Keratinocyte (primary cell): ENCODE results near the gene PTTG1IP2.

Source experiments
- CTCF ChIP-seq, 3 experiments: IDR thresholded peaks in 1 of 3; conservative IDR thresholded peaks in 1 of 3; optimal IDR thresholded peaks in 1 of 3; 2 replicates in 2 of 3; 3 replicates in 1 of 3; pipeline versions ENCODE3 to v1.5.1; 2011; ENCODE audit warnings: low read length in 3 of 3, mild to moderate bottlenecking in 3 of 3, moderate library complexity in 2 of 3, control low read depth in 1 of 3, inconsistent platforms in 1 of 3; ENCODE audit not compliant: insufficient read depth in 2 of 3; ENCODE audit errors: extremely low read depth in 1 of 3
- EZH2 ChIP-seq: IDR thresholded peaks from one replicate; pipeline ENCODE4 v1.6.1; 2012; ENCODE audit warnings: inconsistent platforms, mild to moderate bottlenecking, low read length, moderate library complexity

- TF ChIP-seq CTCF (optimal IDR thresholded peaks at IDR 0.05 in 1 of 3, IDR thresholded peaks at IDR 0.05 in 1 of 3, conservative IDR thresholded peaks at IDR 0.05 in 1 of 3; ENCODE audit: extremely low read depth in 1 of 3, insufficient read depth in 2 of 3, low read length in 3 of 3) = no peak
- TF ChIP-seq EZH2 = no peak
Measured at GRCh38 chr7:90425376-90425775, 44.1 kb upstream of the PTTG1IP2 start.
